H1 (cell line): ENCODE results near the gene SSH2. TPM values are rescaled to one million over a fixed set of nuclear protein-coding genes. Genes with fewer than 3 reads are reported as not detected.

Experiments used
- CTCF ChIA-PET: fragments of 300-600 bp; sonication (Branson Sonifier 250); formaldehyde crosslinking; loops from one replicate; lab custom pipeline; 2021; ENCODE audit not compliant: partially characterized antibody; lab: Charles Lee
- POLR2A ChIA-PET: fragments of 300-600 bp; sonication (Branson Sonifier 250); formaldehyde crosslinking; loops from one replicate; lab custom pipeline; 2021; ENCODE audit warnings: inconsistent platforms; ENCODE audit not compliant: partially characterized antibody; lab: Charles Lee
- DNase-seq, 2 experiments: peaks; one replicate each; pipeline versions ENCODE4 v3.0.0 to v3.0.0-alpha.2; 2010 to 2022; ENCODE audit warnings: low spot score in 2 of 2, low read depth in 1 of 2, mixed read lengths in 1 of 2
- FAIRE-seq: peaks from 2 replicates; lab custom pipeline; 2011; peaks lifted over from hg19 to GRCh38; lab: Jason Lieb, UNC
- H2AFZ ChIP-seq: 2 replicates; pipeline ENCODE4 v1.8.1; 2012; ENCODE audit warnings: low read length, inconsistent platforms
- H2AK5ac ChIP-seq: 2 replicates; pipeline ENCODE4 v1.6.1; 2013; ENCODE audit warnings: low read depth, low read length
- H2BK120ac ChIP-seq: replicated peaks from 2 replicates; pipeline ENCODE3; 2013; ENCODE audit warnings: low read depth, low read length, inconsistent platforms
- H2BK12ac ChIP-seq: 2 replicates; pipeline ENCODE4 v1.6.1; 2013; ENCODE audit warnings: low read depth, low read length
- H2BK15ac ChIP-seq: 2 replicates; pipeline ENCODE4 v1.6.1; 2013; ENCODE audit warnings: low read length
- H2BK20ac ChIP-seq: 2 replicates; pipeline ENCODE4 v1.6.1; 2013; ENCODE audit warnings: low read length
- H2BK5ac ChIP-seq: 2 replicates; pipeline ENCODE4 v1.6.1; 2013; ENCODE audit warnings: low read depth, low read length
- H3K14ac ChIP-seq: 2 replicates; pipeline ENCODE4 v1.6.1; 2013; ENCODE audit warnings: inconsistent platforms; ENCODE audit not compliant: insufficient read length
- H3K18ac ChIP-seq: 2 replicates; pipeline ENCODE4 v1.6.1; 2013; ENCODE audit warnings: low read length; ENCODE audit errors: extremely low read depth
- H3K23ac ChIP-seq: 2 replicates; pipeline ENCODE4 v1.6.1; 2013; ENCODE audit warnings: inconsistent platforms; ENCODE audit not compliant: insufficient read length
- H3K23me2 ChIP-seq: 2 replicates; pipeline ENCODE4 v1.6.1; 2013; ENCODE audit warnings: low read depth, low read length
- H3K27ac ChIP-seq: 2 replicates; pipeline ENCODE4 v1.6.1; 2011; ENCODE audit warnings: low read depth, low read length, inconsistent platforms
- H3K27me3 ChIP-seq, 4 experiments: replicated peaks in 1 of 4; 1 replicate in 1 of 4; 2 replicates in 3 of 4; pipeline versions ENCODE4 v1.6.1 to v1.8.1; 2011 to 2013; ENCODE audit warnings: low read length in 3 of 4, mild to moderate bottlenecking in 3 of 4, inconsistent platforms in 2 of 4, mixed read lengths in 2 of 4, moderate library complexity in 1 of 4; ENCODE audit not compliant: control insufficient read depth in 3 of 4, insufficient read depth in 3 of 4; ENCODE audit errors: extremely low read depth in 1 of 4
- H3K36me3 ChIP-seq, 4 experiments: 2 replicates each; pipeline versions ENCODE4 v1.6.1 to v1.8.1; 2011 to 2013; ENCODE audit warnings: mild to moderate bottlenecking in 4 of 4, low read length in 3 of 4, moderate library complexity in 2 of 4, control low read depth in 1 of 4, inconsistent platforms in 1 of 4; ENCODE audit not compliant: insufficient read depth in 4 of 4, control insufficient read depth in 2 of 4
- H3K4ac ChIP-seq: replicated peaks from 2 replicates; pipeline ENCODE3; 2013; ENCODE audit warnings: low read length, low read depth, mixed read lengths, inconsistent platforms; ENCODE audit not compliant: insufficient read length
- H3K4me1 ChIP-seq, 4 experiments: replicated peaks in 1 of 4; 1 replicate in 1 of 4; 2 replicates in 3 of 4; pipeline versions ENCODE4 v1.6.1 to v1.8.1; 2011 to 2013; ENCODE audit warnings: low read length in 3 of 4, inconsistent platforms in 2 of 4, mixed read lengths in 1 of 4; ENCODE audit not compliant: insufficient read depth in 4 of 4, control insufficient read depth in 3 of 4
- H3K4me2 ChIP-seq, 2 experiments: 2 replicates each; pipeline versions ENCODE4 v1.6.1 to v1.8.1; 2011 to 2013; ENCODE audit warnings: low read depth in 2 of 2, low read length in 2 of 2, control low read depth in 1 of 2, inconsistent platforms in 1 of 2, mild to moderate bottlenecking in 1 of 2; ENCODE audit not compliant: insufficient read depth in 1 of 2
- H3K4me3 ChIP-seq, 4 experiments: fragments of 200-600, 300-600 bp in 1 of 4; sonication (generic), shearing (Covaris generic), sonication (Bioruptor Twin) in 1 of 4; 2 replicates each; pipeline versions ENCODE4 v1.5.1 to v1.8.1; 2011 to 2016; ENCODE audit warnings: low read length in 4 of 4, low read depth in 3 of 4, control low read depth in 2 of 4, inconsistent platforms in 2 of 4, mild to moderate bottlenecking in 2 of 4, mixed read lengths in 1 of 4, moderate library complexity in 1 of 4; ENCODE audit not compliant: insufficient read depth in 2 of 4; ENCODE audit errors: extremely low read depth in 1 of 4
- H3K56ac ChIP-seq: replicated peaks from 2 replicates; pipeline ENCODE3; 2013; ENCODE audit warnings: low read depth, mild to moderate bottlenecking, mixed read lengths, low read length, inconsistent platforms; ENCODE audit not compliant: insufficient read length
- H3K79me1 ChIP-seq: 2 replicates; pipeline ENCODE4 v1.6.1; 2013; ENCODE audit warnings: low read depth, low read length, control low read depth
- H3K79me2 ChIP-seq, 2 experiments: 2 replicates each; pipeline versions ENCODE4 v1.6.1 to v1.8.1; 2012 to 2013; ENCODE audit warnings: low read length in 2 of 2, mild to moderate bottlenecking in 2 of 2, inconsistent platforms in 1 of 2; ENCODE audit not compliant: insufficient read depth in 2 of 2, control insufficient read depth in 1 of 2
- H3K9ac ChIP-seq, 4 experiments: replicated peaks in 1 of 4; 1 replicate in 1 of 4; 2 replicates in 3 of 4; pipeline versions ENCODE4 v1.6.1 to v1.8.1; 2011 to 2013; ENCODE audit warnings: low read depth in 3 of 4, low read length in 3 of 4, control low read depth in 2 of 4, mild to moderate bottlenecking in 2 of 4, moderate library complexity in 2 of 4, inconsistent platforms in 1 of 4; ENCODE audit errors: extremely low read depth in 1 of 4
- H3K9me3 ChIP-seq, 2 experiments: 2 replicates each; pipeline versions ENCODE4 v1.6.1 to v1.8.1; 2012 to 2013; ENCODE audit warnings: mild to moderate bottlenecking in 2 of 2, moderate library complexity in 2 of 2, control low read depth in 1 of 2, inconsistent platforms in 1 of 2, low read depth in 1 of 2, low read length in 1 of 2, mixed read lengths in 1 of 2; ENCODE audit not compliant: insufficient read depth in 2 of 2
- H4K20me1 ChIP-seq, 2 experiments: replicated peaks in 1 of 2; 2 replicates each; pipeline versions ENCODE3 to v1.8.1; 2011 to 2013; ENCODE audit warnings: inconsistent platforms in 2 of 2, low read length in 2 of 2, mild to moderate bottlenecking in 1 of 2; ENCODE audit not compliant: insufficient read depth in 2 of 2, control insufficient read depth in 1 of 2
- H4K5ac ChIP-seq: 2 replicates; pipeline ENCODE4 v1.6.1; 2013; ENCODE audit warnings: low read length, low read depth, mixed read lengths, inconsistent platforms; ENCODE audit not compliant: insufficient read length
- H4K8ac ChIP-seq: 2 replicates; pipeline ENCODE4 v1.8.0; 2013; ENCODE audit warnings: mild to moderate bottlenecking, moderate library complexity, low read length, inconsistent platforms; ENCODE audit not compliant: insufficient read depth; ENCODE audit errors: extremely low read depth
- H4K91ac ChIP-seq: replicated peaks from 2 replicates; pipeline ENCODE3; 2013; ENCODE audit warnings: low read length, mixed read lengths, inconsistent platforms; ENCODE audit not compliant: insufficient read length
- ASH2L ChIP-seq: fragments of 200-600, 300-600 bp; sonication (generic); IDR thresholded peaks from one replicate; pipeline ENCODE4 v1.7.1; 2017; ENCODE audit warnings: low read length
- BCL11A ChIP-seq, 2 experiments: IDR thresholded peaks; one replicate each; pipeline ENCODE4 v1.6.1; 2011; ENCODE audit warnings: low read depth in 2 of 2, low read length in 2 of 2, mild to moderate bottlenecking in 2 of 2
- KDM1A ChIP-seq: fragments of 200-600, 300-600 bp; sonication (generic); IDR thresholded peaks from 2 replicates; pipeline ENCODE4 v1.7.1; 2016; ENCODE audit warnings: mild to moderate bottlenecking, low read length, borderline replicate concordance
- WGBS, 2 experiments: shearing (Covaris generic) in 1 of 2; methylation state at CpG; one replicate each; pipeline versions ENCODE4 v1.1.6 to v1.1.7; 2013 to 2015; ENCODE audit warnings: low lambda C conversion rate in 2 of 2, mixed read lengths in 2 of 2, inconsistent platforms in 1 of 2, low coverage in 1 of 2, missing lambda C conversion rate in 1 of 2; ENCODE audit not compliant: insufficient replicate concordance in 2 of 2, insufficient coverage in 1 of 2, insufficient read length in 1 of 2; ENCODE audit errors: extremely low coverage in 1 of 2, missing lambda C conversion rate in 1 of 2; 5-methylcytosine and 5-hydroxymethylcytosine counted together
- polyA plus RNA-seq, 7 experiments: library from polyadenylated mRNA; depleted of rRNA in 3 of 7; stranded (reverse) in 5 of 7; unstranded in 2 of 7; fragments of >200 nt in 5 of 7; fragments of 200-250 nt in 2 of 7; gene quantifications; 1 replicate in 5 of 7; 2 replicates in 1 of 7; 4 replicates in 1 of 7; pipeline versions ENCODE4 v1.2.1 to v1.2.3, GENCODE V29; 2011 to 2013; ENCODE audit warnings: missing spikeins in 2 of 7, mixed read lengths in 2 of 7
- total RNA-seq: library from RNA; stranded (reverse); fragmentation: NEBNext Ultra II Directional; extraction: Animal tissue kit (Norgen Biotek cat#: 25700); gene quantifications from 2 replicates; pipeline ENCODE4 v1.2.1, GENCODE V29; 2021

Gene SSH2
- total and polyA plus RNA-seq, 2 of the 8 experiments (the other 6 are each of a cell fraction or from before 2014, with no cell fraction given): 5.2 to 15.9 TPM

DNA sequence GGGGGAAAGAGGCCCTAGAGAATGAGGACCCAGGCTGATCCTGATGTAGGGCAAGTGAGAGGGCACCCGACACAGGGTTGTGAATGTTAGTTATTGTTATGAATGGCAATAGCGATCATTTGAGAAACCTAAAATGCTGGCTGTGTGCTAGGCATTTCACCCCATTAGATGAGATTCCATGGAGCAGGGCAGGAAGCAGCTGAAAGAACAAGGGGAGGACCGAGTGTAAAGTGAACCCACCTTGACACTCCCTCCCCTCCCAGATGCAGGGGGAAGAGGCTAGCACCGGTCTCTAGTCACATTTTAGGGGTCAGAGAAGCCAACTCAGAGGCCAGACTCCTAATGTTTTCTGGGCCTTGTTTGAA, 306.8 kb downstream of the SSH2 start:
- Histone ChIP-seq H3K18ac (0 out of 2 replicates have a peak overlapping the region, but pooled peaks have one; percentile 74), H3K4me3 (peak overlapping the region; percentile 53 to 84 (median 69)), H3K27ac (peak overlapping the region; percentile 72), H2AK5ac (no peak overlapping the region), H3K9me3 (no peaks in the 10 kb centered on the region), H2BK5ac (peak overlapping the region; percentile 95; the same call in 1 of the 2 replicates), H3K79me2 (no peaks in the 10 kb centered on the region), H2BK20ac (peak overlapping the region; percentile 72), H2BK15ac (peak overlapping the region; percentile 75; the same call in 1 of the 2 replicates), H3K23me2 (peaks cover 11% of the 10 kb centered on the region; the same call in 1 of the 2 replicates), H3K36me3 (no peaks in the 10 kb centered on the region), H3K56ac (no peak overlapping the region), H3K14ac (no peak overlapping the region), H4K20me1 (peaks cover 0 to 6% of the 10 kb centered on the region in 2 experiments), H3K4me1 (peaks cover 8 to 20% (median 16%) of the 10 kb centered on the region in 4 experiments), H2BK12ac (no peak overlapping the region), H2AFZ (peak overlapping the region; percentile 85; the same call in 1 of the 2 replicates), H4K8ac (peak overlapping the region; percentile 95; the same call in 1 of the 2 replicates), H3K27me3 (peaks cover 5 to 36% (median 26%) of the 10 kb centered on the region in 4 experiments), H3K23ac (no peak overlapping the region), H3K4me2 (peak overlapping the region; percentile 95), H3K79me1 (no peaks in the 10 kb centered on the region), H2BK120ac (no peak overlapping the region), H3K9ac (peak overlapping the region in 3 of 4 experiments; percentile 32 to 85 (median 84); a peak in 6 of 7 replicates), H4K91ac (peak overlapping the region; percentile 2), H3K4ac (peak overlapping the region; percentile 70), H4K5ac (peak overlapping the region; percentile 90)
- POLR2A ChIA-PET: interaction anchor here (0.6 to 1.4 kb wide), 6 partner anchors 16 to 363 kb away, joined by 3 to 4 read pairs (median 4); partner anchors contain the start of gene NUFIP2
- WGBS, 2 experiments: 20% methylated on average over 4 of the region's 4 CpGs; no CpG with 5 or more reads in 1 of the 2 experiments
- DNase-seq (no peak), FAIRE-seq (peak; percentile 69)
- CTCF ChIA-PET: interaction anchor here (0.6 to 13.1 kb wide), 11 partner anchors 12 to 473 kb away, joined by 3 to 193 read pairs (median 3); partner anchors contain the start of genes ABHD15, ANKRD13B, SSH2 and TP53I13
- TF ChIP-seq BCL11A (IDR thresholded peaks at IDR 0.05; ENCODE audit: low read depth in 2 of 2, low read length in 2 of 2) (no peak), ASH2L (peak; percentile 33), KDM1A (0 out of 2 replicates have a peak, but pooled peaks have one; percentile 3)
